Right lobe of liver (tissue), 4 donors: ENCODE data around the gene SSBP3.

Experiments used
- POLR2A ChIP-seq: fragments of 450-650 bp; IDR thresholded peaks from one replicate; pipeline ENCODE4 v1.6.1; 2017; ENCODE audit warnings: antibody characterized with exemption, mild to moderate bottlenecking
- TF ChIP-seq, protein P1 (sequence below), 4 donors: fragments of 200-600 bp in 3 of 4; fragments of 450-650 bp in 1 of 4; IDR thresholded peaks; one replicate each; pipeline versions ENCODE4 v1.5.1 to v1.8.0; 2016 to 2022; ENCODE audit warnings: antibody characterized with exemption in 4 of 4, mild to moderate bottlenecking in 2 of 4
- donor health status: DM: no; HTN: no; CAD: no.
- donor health status: DM: no; HTN: no; CAD: no.
- donor health status: DM: no; HTN: yes; CAD: no.

DNA sequence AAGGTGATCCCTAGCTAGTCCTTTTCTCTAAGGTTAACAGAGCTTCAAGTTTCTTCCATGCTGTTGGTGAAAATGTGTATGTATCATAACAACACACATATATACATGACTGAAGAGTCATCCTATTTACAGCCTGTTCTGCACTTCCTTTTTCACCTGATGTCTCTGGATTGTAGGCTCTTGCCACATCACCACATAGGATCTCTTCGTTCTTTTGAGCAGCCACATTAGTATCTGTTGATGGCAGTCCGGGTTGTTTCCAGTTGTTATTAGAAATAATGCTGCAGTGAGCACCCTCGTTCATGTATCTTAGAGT, 186.5 kb downstream of the SSBP3 start:
- TF ChIP-seq, protein P1, sequence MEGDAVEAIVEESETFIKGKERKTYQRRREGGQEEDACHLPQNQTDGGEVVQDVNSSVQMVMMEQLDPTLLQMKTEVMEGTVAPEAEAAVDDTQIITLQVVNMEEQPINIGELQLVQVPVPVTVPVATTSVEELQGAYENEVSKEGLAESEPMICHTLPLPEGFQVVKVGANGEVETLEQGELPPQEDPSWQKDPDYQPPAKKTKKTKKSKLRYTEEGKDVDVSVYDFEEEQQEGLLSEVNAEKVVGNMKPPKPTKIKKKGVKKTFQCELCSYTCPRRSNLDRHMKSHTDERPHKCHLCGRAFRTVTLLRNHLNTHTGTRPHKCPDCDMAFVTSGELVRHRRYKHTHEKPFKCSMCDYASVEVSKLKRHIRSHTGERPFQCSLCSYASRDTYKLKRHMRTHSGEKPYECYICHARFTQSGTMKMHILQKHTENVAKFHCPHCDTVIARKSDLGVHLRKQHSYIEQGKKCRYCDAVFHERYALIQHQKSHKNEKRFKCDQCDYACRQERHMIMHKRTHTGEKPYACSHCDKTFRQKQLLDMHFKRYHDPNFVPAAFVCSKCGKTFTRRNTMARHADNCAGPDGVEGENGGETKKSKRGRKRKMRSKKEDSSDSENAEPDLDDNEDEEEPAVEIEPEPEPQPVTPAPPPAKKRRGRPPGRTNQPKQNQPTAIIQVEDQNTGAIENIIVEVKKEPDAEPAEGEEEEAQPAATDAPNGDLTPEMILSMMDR (IDR thresholded peaks at IDR 0.05), result no peak
- no peak for TF ChIP-seq POLR2A
